HepG2 (cell line): ENCODE data around the gene LCE6A. TPM values are rescaled to one million over a fixed set of nuclear protein-coding genes. Genes with fewer than 3 reads are reported as not detected.
A peak's percentile ranks its signal among the peaks of the same experiment; 100 is the strongest.

Source experiments
- ATAC-seq: fragments of 200-7000 bp; cut with Tn5 transposase; 3 replicates; pipeline ENCODE4 v1.9.1; 2020; ENCODE audit warnings: mild to moderate bottlenecking, moderate library complexity
- BruUV-seq: library from RNA; stranded (reverse); fragments of 400-500 nt; replicated peaks from 2 replicates; lab custom pipeline; 2021; lab: Mats Ljungman, UMichigan
- CTCF ChIA-PET: fragments of 300-600 bp; formaldehyde crosslinking; extraction: SDS; loops from one replicate; lab custom pipeline; 2021; ENCODE audit warnings: low total read pairs, inconsistent platforms, low intra/inter-chr PET ratio; lab: Yijun Ruan, JAX
- POLR2A ChIA-PET: fragments of 350-600 bp; sonication (Branson Sonifier 250); formaldehyde crosslinking; loops from one replicate; lab custom pipeline; 2020; ENCODE audit warnings: antibody characterized with exemption, inconsistent platforms; lab: Yijun Ruan, JAX
- DNase-seq: peaks from one replicate; pipeline ENCODE4 v3.0.0-alpha.2; 2015; ENCODE audit warnings: low spot score
- FAIRE-seq: peaks from 3 replicates; lab custom pipeline; 2011; peaks lifted over from hg19 to GRCh38; lab: Jason Lieb, UNC
- H2AFZ ChIP-seq: one replicate; pipeline ENCODE4 v1.6.1; 2011; ENCODE audit warnings: low read length, inconsistent platforms
- H3K27ac ChIP-seq: fragments of 300-600 bp; 3 replicates; pipeline ENCODE4 v1.8.0; 2011; ENCODE audit warnings: mixed run types, mild to moderate bottlenecking, mixed read lengths, low read length, inconsistent platforms; ENCODE audit not compliant: insufficient read depth; ENCODE audit errors: extremely low read length
- H3K27me3 ChIP-seq, 2 experiments: fragments of 200-600 bp in 1 of 2; 2 replicates in 1 of 2; 3 replicates in 1 of 2; pipeline versions ENCODE4 v1.6.0 to v1.8.0; 2011; ENCODE audit warnings: low read length in 2 of 2, mild to moderate bottlenecking in 2 of 2, moderate library complexity in 2 of 2, inconsistent platforms in 1 of 2; ENCODE audit not compliant: insufficient read depth in 2 of 2, control insufficient read depth in 1 of 2
- H3K36me3 ChIP-seq, 2 experiments: fragments of 200-600 bp in 1 of 2; replicated peaks in 1 of 2; 2 replicates in 1 of 2; 3 replicates in 1 of 2; pipeline versions ENCODE4 v1.5.1 to v1.8.0; 2011; ENCODE audit warnings: low read length in 2 of 2, inconsistent platforms in 1 of 2; ENCODE audit not compliant: insufficient read depth in 2 of 2, control insufficient read depth in 1 of 2
- H3K4me1 ChIP-seq: 2 replicates; pipeline ENCODE4 v1.5.1; 2012; ENCODE audit warnings: low read length, inconsistent platforms; ENCODE audit not compliant: insufficient read depth
- H3K4me2 ChIP-seq: 2 replicates; pipeline ENCODE4 v1.6.0; 2011; ENCODE audit warnings: low read depth, low read length, inconsistent platforms
- H3K4me3 ChIP-seq, 3 experiments: fragments of 200-600 bp in 1 of 3; sonication (generic), shearing (Covaris generic) in 1 of 3; replicated peaks in 1 of 3; 2 replicates each; pipeline ENCODE4 v1.5.1; 2011 to 2016; ENCODE audit warnings: low read length in 3 of 3, inconsistent platforms in 2 of 3, low read depth in 2 of 3, mild to moderate bottlenecking in 2 of 3, control low read depth in 1 of 3, mixed read lengths in 1 of 3; ENCODE audit not compliant: insufficient read depth in 1 of 3
- H3K79me2 ChIP-seq: one replicate; pipeline ENCODE4 v1.6.1; 2011; ENCODE audit warnings: low read length, inconsistent platforms; ENCODE audit not compliant: insufficient read depth
- H3K9ac ChIP-seq: 2 replicates; pipeline ENCODE4 v1.6.0; 2011; ENCODE audit warnings: mild to moderate bottlenecking, low read depth, low read length, inconsistent platforms; ENCODE audit not compliant: insufficient read depth
- H3K9me3 ChIP-seq: 2 replicates; pipeline ENCODE4 v1.5.1; 2012; ENCODE audit warnings: mild to moderate bottlenecking, low read length
- H4K20me1 ChIP-seq: 2 replicates; pipeline ENCODE4 v1.6.0; 2011; ENCODE audit warnings: inconsistent platforms, mild to moderate bottlenecking, low read length, moderate library complexity; ENCODE audit not compliant: insufficient read depth
- BHLHE40 ChIP-seq: IDR thresholded peaks from 2 replicates; pipeline ENCODE4 v1.6.1; 2011; ENCODE audit warnings: low read length, improper control_type of control experiment
- GATAD2A ChIP-seq: IDR thresholded peaks from 2 replicates; pipeline ENCODE4 v1.6.1; 2016
- GPN1 ChIP-seq: sonication (generic); formaldehyde crosslinking; IDR thresholded peaks from 2 replicates; pipeline ENCODE4 v1.5.1; 2020; ENCODE audit warnings: missing genetic modification reagents, borderline replicate concordance
- SMC3 ChIP-seq: IDR thresholded peaks from 2 replicates; pipeline ENCODE4 v1.6.1; 2011; ENCODE audit warnings: low read length, improper control_type of control experiment
- STAG1 ChIP-seq: sonication (generic); formaldehyde crosslinking; IDR thresholded peaks from 2 replicates; pipeline ENCODE4 v1.4.0; 2020; ENCODE audit warnings: missing genetic modification reagents
- ZNF557 ChIP-seq: sonication (generic); formaldehyde crosslinking; IDR thresholded peaks from 2 replicates; pipeline ENCODE4 v1.4.0; 2020; ENCODE audit warnings: missing genetic modification reagents
- WGBS: methylation state at CpG from one replicate; pipeline ENCODE4 v1.1.6; 2017; ENCODE audit warnings: low lambda C conversion rate; 5-methylcytosine and 5-hydroxymethylcytosine counted together
- in situ Hi-C: cut with HindIII; loops from 2 replicates; pipeline ENCODE4 v1.10.0; 2017; ENCODE audit warnings: low pct_unique_long_range_greater_than_20kb; ENCODE audit not compliant: extremely low pct_ligation_motif_present
- intact Hi-C: fragments of 100-400 bp; cut with micrococcal nuclease; formaldehyde crosslinking; loops from one replicate; pipeline ENCODE4 v1.10.0; 2022; ENCODE audit not compliant: unreplicated experiment
- polyA plus RNA-seq, 8 experiments: library from polyadenylated mRNA; depleted of rRNA in 3 of 8; stranded (reverse) in 7 of 8; unstranded in 1 of 8; fragments of >200 nt; fragmentation: Illumina TruSeq in 4 of 8; extraction: Trizol in 4 of 8; gene quantifications; 2 replicates each; pipeline versions ENCODE4 v1.2.1 to v1.2.3, GENCODE V29; 2011 to 2016; ENCODE audit warnings: low read depth in 4 of 8, missing spikeins in 1 of 8, mixed read lengths in 1 of 8; ENCODE audit not compliant: insufficient read depth in 1 of 8
- total RNA-seq, 5 experiments: library from RNA; depleted of rRNA; stranded (reverse); fragments of >200 nt; fragmentation: Illumina TruSeq; extraction: Trizol; gene quantifications; 2 replicates each; pipeline ENCODE4 v1.2.3, GENCODE V29; 2016; ENCODE audit warnings: low read depth in 1 of 5
- TF ChIP-seq, protein P1 (sequence below): sonication (generic); formaldehyde crosslinking; IDR thresholded peaks from 2 replicates; pipeline ENCODE4 v1.5.0; 2020; ENCODE audit warnings: mild to moderate bottlenecking, missing genetic modification reagents, moderate library complexity
- TF ChIP-seq, protein P2 (sequence below): sonication (generic); formaldehyde crosslinking; IDR thresholded peaks from 2 replicates; pipeline ENCODE4 v1.5.0; 2020; ENCODE audit warnings: missing genetic modification reagents

Gene LCE6A
- total and polyA plus RNA-seq, 2 of the 13 experiments (the other 11 are each of a cell fraction or from before 2014, with no cell fraction given), result not detected

DNA sequence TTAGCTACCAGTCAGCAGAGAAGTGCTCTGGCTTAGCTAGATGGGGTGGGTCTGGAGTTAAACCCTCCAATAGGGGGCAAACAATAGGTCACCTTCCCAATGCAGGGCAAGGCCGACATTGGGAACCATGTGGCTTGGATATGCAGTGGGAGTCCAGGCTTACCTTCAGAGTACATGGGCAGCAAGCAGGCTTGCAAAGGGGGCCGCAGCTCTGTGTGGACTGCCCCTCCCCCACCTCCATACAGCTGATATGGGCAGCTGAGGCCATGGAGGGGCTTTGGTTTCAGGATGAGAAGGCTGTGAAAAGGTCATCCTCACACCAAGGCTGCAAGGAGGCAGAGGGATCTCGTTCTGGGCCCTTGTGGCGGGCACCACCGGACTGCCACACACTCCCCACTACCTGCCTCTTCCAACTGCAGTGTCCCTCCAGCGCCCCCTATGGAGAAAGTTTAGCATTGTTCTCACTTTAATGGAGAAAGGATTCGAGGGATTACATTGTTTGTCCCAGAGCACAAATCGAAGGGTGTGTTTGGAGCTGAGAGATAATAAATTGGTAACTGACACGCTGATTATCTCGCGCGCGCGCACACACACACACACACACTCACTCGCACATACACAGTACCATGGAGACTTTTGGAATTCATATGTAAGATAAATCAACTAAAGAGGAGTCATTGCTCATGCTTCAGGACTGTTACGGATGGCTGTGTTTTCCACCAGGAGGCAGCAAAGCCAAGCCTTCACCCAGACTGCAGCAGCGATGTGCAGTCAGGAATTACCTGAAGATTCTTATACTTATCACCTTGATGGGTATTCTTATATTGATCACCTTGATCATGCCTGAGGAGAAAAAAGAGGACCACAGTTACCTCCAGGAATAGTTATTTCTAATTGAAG, 28.4 kb downstream of the LCE6A start:
- no TSS peak for BruUV-seq
- WGBS, result 26% methylated on average over 12 of the region's 17 CpGs
- Histone ChIP-seq H3K79me2 (no peaks in the 10 kb centered on the region), H3K27ac (no peak overlapping the region), H3K36me3 (no peaks in the 10 kb centered on the region), H2AFZ (no peak overlapping the region), H3K9ac (no peak overlapping the region), H4K20me1 (no peaks in the 10 kb centered on the region), H3K4me3 (no peak overlapping the region), H3K4me2 (no peak overlapping the region), H3K27me3 (no peaks in the 10 kb centered on the region), H3K4me1 (no peaks in the 10 kb centered on the region), H3K9me3 (no peaks in the 10 kb centered on the region)
- DNase-seq (peak; percentile 20), ATAC-seq (peak; percentile 84), FAIRE-seq (no peak)
- POLR2A ChIA-PET, result no interaction called here
- peak; percentile 36; the same call in 1 of the 2 replicates for TF ChIP-seq SMC3
- TF ChIP-seq ZNF557 (CRISPR knock-in tag), result no peak
- TF ChIP-seq, protein P1, sequence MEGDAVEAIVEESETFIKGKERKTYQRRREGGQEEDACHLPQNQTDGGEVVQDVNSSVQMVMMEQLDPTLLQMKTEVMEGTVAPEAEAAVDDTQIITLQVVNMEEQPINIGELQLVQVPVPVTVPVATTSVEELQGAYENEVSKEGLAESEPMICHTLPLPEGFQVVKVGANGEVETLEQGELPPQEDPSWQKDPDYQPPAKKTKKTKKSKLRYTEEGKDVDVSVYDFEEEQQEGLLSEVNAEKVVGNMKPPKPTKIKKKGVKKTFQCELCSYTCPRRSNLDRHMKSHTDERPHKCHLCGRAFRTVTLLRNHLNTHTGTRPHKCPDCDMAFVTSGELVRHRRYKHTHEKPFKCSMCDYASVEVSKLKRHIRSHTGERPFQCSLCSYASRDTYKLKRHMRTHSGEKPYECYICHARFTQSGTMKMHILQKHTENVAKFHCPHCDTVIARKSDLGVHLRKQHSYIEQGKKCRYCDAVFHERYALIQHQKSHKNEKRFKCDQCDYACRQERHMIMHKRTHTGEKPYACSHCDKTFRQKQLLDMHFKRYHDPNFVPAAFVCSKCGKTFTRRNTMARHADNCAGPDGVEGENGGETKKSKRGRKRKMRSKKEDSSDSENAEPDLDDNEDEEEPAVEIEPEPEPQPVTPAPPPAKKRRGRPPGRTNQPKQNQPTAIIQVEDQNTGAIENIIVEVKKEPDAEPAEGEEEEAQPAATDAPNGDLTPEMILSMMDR, result peak; percentile 47
- peak; percentile 49 for TF ChIP-seq STAG1
- in situ Hi-C loops, result loop anchor here (5.0 to 10.0 kb wide), 3 partner anchors 56 to 354 kb away; no protein-coding TSS in a partner anchor
- intact Hi-C loops, result loop anchor here (1.0 kb wide), 1 partner anchor 55 kb away; no protein-coding TSS in a partner anchor
- CTCF ChIA-PET, result interaction anchor here (1.2 to 1.7 kb wide), 4 partner anchors 55 to 352 kb away, joined by 4 to 12 read pairs (median 6); no protein-coding TSS in a partner anchor

DNA sequence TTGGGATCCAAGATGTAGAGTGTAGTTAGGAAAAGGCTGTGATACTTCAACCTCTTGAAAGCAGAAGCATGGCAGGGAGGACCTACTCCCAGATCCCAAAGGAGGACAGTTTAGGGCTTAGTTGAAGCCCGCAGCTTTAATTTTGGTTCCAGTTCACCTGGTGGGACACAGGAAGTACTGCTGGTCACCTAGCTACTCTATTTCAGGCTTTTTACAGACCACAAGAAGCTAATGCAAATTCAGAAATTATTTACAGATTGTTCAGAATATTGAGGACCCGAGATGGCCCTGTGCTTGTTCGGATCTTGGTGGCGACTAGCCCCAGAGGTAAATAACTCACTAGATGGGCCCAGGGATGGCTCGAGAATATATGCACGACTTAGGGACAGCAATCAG, 29.1 kb downstream of the LCE6A start:
- no peak for ATAC-seq
- Histone ChIP-seq H3K4me3 (no peak overlapping the region), H3K4me1 (no peaks in the 10 kb centered on the region), H3K36me3 (no peaks in the 10 kb centered on the region), H3K4me2 (no peak overlapping the region), H3K27ac (no peak overlapping the region), H3K27me3 (no peaks in the 10 kb centered on the region), H2AFZ (no peak overlapping the region), H3K79me2 (no peaks in the 10 kb centered on the region), H3K9me3 (no peaks in the 10 kb centered on the region), H3K9ac (no peak overlapping the region), H4K20me1 (no peaks in the 10 kb centered on the region)
- intact Hi-C loops (loop anchor here (1.0 kb wide), 1 partner anchor 55 kb away; no protein-coding TSS in a partner anchor), in situ Hi-C loops (loop anchor here (5.0 to 10.0 kb wide), 3 partner anchors 56 to 353 kb away; no protein-coding TSS in a partner anchor)
- 28% methylated on average over 6 of the region's 6 CpGs for WGBS
- TF ChIP-seq GATAD2A (CRISPR knock-in tag) (no peak), GPN1 (CRISPR knock-in tag) (no peak), BHLHE40 (no peak)
- TF ChIP-seq, protein P2, sequence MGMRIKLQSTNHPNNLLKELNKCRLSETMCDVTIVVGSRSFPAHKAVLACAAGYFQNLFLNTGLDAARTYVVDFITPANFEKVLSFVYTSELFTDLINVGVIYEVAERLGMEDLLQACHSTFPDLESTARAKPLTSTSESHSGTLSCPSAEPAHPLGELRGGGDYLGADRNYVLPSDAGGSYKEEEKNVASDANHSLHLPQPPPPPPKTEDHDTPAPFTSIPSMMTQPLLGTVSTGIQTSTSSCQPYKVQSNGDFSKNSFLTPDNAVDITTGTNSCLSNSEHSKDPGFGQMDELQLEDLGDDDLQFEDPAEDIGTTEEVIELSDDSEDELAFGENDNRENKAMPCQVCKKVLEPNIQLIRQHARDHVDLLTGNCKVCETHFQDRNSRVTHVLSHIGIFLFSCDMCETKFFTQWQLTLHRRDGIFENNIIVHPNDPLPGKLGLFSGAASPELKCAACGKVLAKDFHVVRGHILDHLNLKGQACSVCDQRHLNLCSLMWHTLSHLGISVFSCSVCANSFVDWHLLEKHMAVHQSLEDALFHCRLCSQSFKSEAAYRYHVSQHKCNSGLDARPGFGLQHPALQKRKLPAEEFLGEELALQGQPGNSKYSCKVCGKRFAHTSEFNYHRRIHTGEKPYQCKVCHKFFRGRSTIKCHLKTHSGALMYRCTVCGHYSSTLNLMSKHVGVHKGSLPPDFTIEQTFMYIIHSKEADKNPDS (CRISPR knock-in tag), result no peak
- no TSS peak for BruUV-seq
- CTCF ChIA-PET, result interaction anchor here (1.2 to 1.6 kb wide), 2 partner anchors 54 to 351 kb away, joined by 5 to 7 read pairs; no protein-coding TSS in a partner anchor
- DNase-seq, result no peak
- POLR2A ChIA-PET, result no interaction called here
- no peak for FAIRE-seq
